HepG2 (cell line): ENCODE data around the gene NDUFB10. TPM values are rescaled to one million over a fixed set of nuclear protein-coding genes. Genes with fewer than 3 reads are reported as not detected.
A peak's percentile ranks its signal among the peaks of the same experiment; 100 is the strongest.

Source experiments
- BHLHE40 ChIP-seq: IDR thresholded peaks from 2 replicates; pipeline ENCODE4 v1.6.1; 2011; ENCODE audit warnings: low read length, improper control_type of control experiment
- ETV5 ChIP-seq: IDR thresholded peaks from 2 replicates; pipeline ENCODE4 v1.6.1; 2018; ENCODE audit warnings: missing biosample characterization, missing genetic modification reagents, inconsistent platforms, borderline replicate concordance
- HINFP ChIP-seq: sonication (generic); formaldehyde crosslinking; IDR thresholded peaks from 2 replicates; pipeline ENCODE4 v1.4.0; 2020; ENCODE audit warnings: low read depth, mild to moderate bottlenecking, missing genetic modification reagents
- IKZF4 ChIP-seq: sonication (generic); formaldehyde crosslinking; IDR thresholded peaks from 2 replicates; pipeline ENCODE4 v1.5.1; 2020; ENCODE audit warnings: borderline replicate concordance, mild to moderate bottlenecking, low read depth, missing genetic modification reagents; ENCODE audit errors: not compliant biosample characterization
- KIAA2018 ChIP-seq: sonication (generic); formaldehyde crosslinking; IDR thresholded peaks from 2 replicates; pipeline ENCODE4 v1.5.0; 2020; ENCODE audit warnings: mild to moderate bottlenecking, missing genetic modification reagents, borderline replicate concordance
- KLF12 ChIP-seq: sonication (generic); formaldehyde crosslinking; IDR thresholded peaks from 2 replicates; pipeline ENCODE4 v1.4.0; 2020; ENCODE audit warnings: missing genetic modification reagents, borderline replicate concordance
- KLF16 ChIP-seq, 2 experiments: sonication (generic) in 1 of 2; formaldehyde crosslinking in 1 of 2; IDR thresholded peaks; 2 replicates each; pipeline versions ENCODE4 v1.6.1 to v1.8.0; 2016 to 2023; ENCODE audit warnings: missing genetic modification reagents in 2 of 2, missing compliant biosample characterization in 1 of 2
- MXD4 ChIP-seq: IDR thresholded peaks from 2 replicates; pipeline ENCODE4 v1.6.1; 2016; ENCODE audit warnings: mild to moderate bottlenecking, missing biosample characterization, missing genetic modification reagents
- NR2F6 ChIP-seq, 2 experiments: IDR thresholded peaks; 2 replicates each; pipeline ENCODE4 v1.6.1; 2016; ENCODE audit warnings: antibody characterized with exemption in 1 of 2, mild to moderate bottlenecking in 1 of 2
- RFXAP ChIP-seq: sonication (generic); formaldehyde crosslinking; IDR thresholded peaks from 2 replicates; pipeline ENCODE4 v1.4.0; 2020; ENCODE audit warnings: missing genetic modification reagents, borderline replicate concordance
- SALL1 ChIP-seq: sonication (generic); formaldehyde crosslinking; IDR thresholded peaks from 2 replicates; pipeline ENCODE4 v1.8.0; 2022; ENCODE audit warnings: mild to moderate bottlenecking, missing genetic modification reagents
- SRY ChIP-seq: sonication (generic); formaldehyde crosslinking; IDR thresholded peaks from 2 replicates; pipeline ENCODE4 v1.8.0; 2022; ENCODE audit warnings: mild to moderate bottlenecking, missing genetic modification reagents
- STAG1 ChIP-seq: sonication (generic); formaldehyde crosslinking; IDR thresholded peaks from 2 replicates; pipeline ENCODE4 v1.4.0; 2020; ENCODE audit warnings: missing genetic modification reagents
- ZBTB42 ChIP-seq: sonication (generic); formaldehyde crosslinking; IDR thresholded peaks from 2 replicates; pipeline ENCODE4 v1.5.0; 2020; ENCODE audit warnings: mild to moderate bottlenecking, missing genetic modification reagents
- ZFY ChIP-seq: sonication (generic); formaldehyde crosslinking; IDR thresholded peaks from 2 replicates; pipeline ENCODE4 v1.4.0; 2020; ENCODE audit warnings: missing genetic modification reagents
- ZKSCAN5 ChIP-seq: sonication (generic); formaldehyde crosslinking; IDR thresholded peaks from 2 replicates; pipeline ENCODE4 v1.5.1; 2020; ENCODE audit warnings: mild to moderate bottlenecking, missing genetic modification reagents
- ZNF205 ChIP-seq: IDR thresholded peaks from 2 replicates; pipeline ENCODE4 v1.6.1; 2018; ENCODE audit warnings: missing biosample characterization, missing genetic modification reagents
- ZNF317 ChIP-seq: sonication (generic); formaldehyde crosslinking; IDR thresholded peaks from 2 replicates; pipeline ENCODE4 v1.5.0; 2020; ENCODE audit warnings: mild to moderate bottlenecking, missing genetic modification reagents
- ZNF781 ChIP-seq: sonication (generic); formaldehyde crosslinking; IDR thresholded peaks from 2 replicates; pipeline ENCODE4 v1.5.1; 2020; ENCODE audit warnings: borderline replicate concordance, mild to moderate bottlenecking, missing genetic modification reagents; ENCODE audit errors: not compliant biosample characterization
- ZNF891 ChIP-seq: sonication (generic); formaldehyde crosslinking; IDR thresholded peaks from 2 replicates; pipeline ENCODE4 v1.5.0; 2020; ENCODE audit warnings: mild to moderate bottlenecking, missing genetic modification reagents
- polyA plus RNA-seq, 8 experiments: library from polyadenylated mRNA; depleted of rRNA in 3 of 8; stranded (reverse) in 7 of 8; unstranded in 1 of 8; fragments of >200 nt; fragmentation: Illumina TruSeq in 4 of 8; extraction: Trizol in 4 of 8; gene quantifications; 2 replicates each; pipeline versions ENCODE4 v1.2.1 to v1.2.3, GENCODE V29; 2011 to 2016; ENCODE audit warnings: low read depth in 4 of 8, missing spikeins in 1 of 8, mixed read lengths in 1 of 8; ENCODE audit not compliant: insufficient read depth in 1 of 8
- total RNA-seq, 5 experiments: library from RNA; depleted of rRNA; stranded (reverse); fragments of >200 nt; fragmentation: Illumina TruSeq; extraction: Trizol; gene quantifications; 2 replicates each; pipeline ENCODE4 v1.2.3, GENCODE V29; 2016; ENCODE audit warnings: low read depth in 1 of 5

NDUFB10 gene
- total and polyA plus RNA-seq, 2 of the 13 experiments (the other 11 are each of a cell fraction or from before 2014, with no cell fraction given): 68.6 to 157 TPM

GRCh38 chr16:1964506-1965395 is 5.4 kb downstream of the NDUFB10 start, which contains the start of gene RPS2 (continued):
- TF ChIP-seq IKZF4 (CRISPR knock-in tag) (peak; percentile 48), ETV5 (peak; percentile 28), RFXAP (CRISPR knock-in tag) (peak; percentile 56; the same call in 1 of the 2 replicates), MXD4 (CRISPR knock-in tag) (peak; percentile 84), SALL1 (CRISPR knock-in tag) (peak; percentile 67), KIAA2018 (CRISPR knock-in tag) (0 out of 2 replicates have a peak, but pooled peaks have one; percentile 27), HINFP (peak; percentile 37; the same call in 1 of the 2 replicates), NR2F6 (IDR thresholded peaks at IDR 0.05) (no peak), NR2F6 (CRISPR knock-in tag; IDR thresholded peaks at IDR 0.05) (peak; percentile 44; the same call in 1 of the 2 replicates), BHLHE40 (peak; percentile 54; the same call in 1 of the 2 replicates), KLF16 (CRISPR knock-in tag; IDR thresholded peaks at IDR 0.05) (peak in 1 of 2 experiments; percentile 85; a peak in 1 of 4 replicates), ZNF317 (CRISPR knock-in tag) (peak; percentile 73; the same call in 1 of the 2 replicates), ZKSCAN5 (CRISPR knock-in tag) (no peak), ZNF205 (CRISPR knock-in tag) (peak; percentile 62; the same call in 1 of the 2 replicates), ZFY (CRISPR knock-in tag) (peak; percentile 77), STAG1 (CRISPR knock-in tag) (no peak), ZBTB42 (CRISPR knock-in tag) (peak; percentile 57; the same call in 1 of the 2 replicates), KLF12 (CRISPR knock-in tag) (peak; percentile 95), ZNF891 (peak; percentile 82), SRY (peak; percentile 92), ZNF781 (CRISPR knock-in tag) (peak; percentile 81)
